Measurements from ENCODE around the gene DDR1.

Gene DDR1

DNA sequence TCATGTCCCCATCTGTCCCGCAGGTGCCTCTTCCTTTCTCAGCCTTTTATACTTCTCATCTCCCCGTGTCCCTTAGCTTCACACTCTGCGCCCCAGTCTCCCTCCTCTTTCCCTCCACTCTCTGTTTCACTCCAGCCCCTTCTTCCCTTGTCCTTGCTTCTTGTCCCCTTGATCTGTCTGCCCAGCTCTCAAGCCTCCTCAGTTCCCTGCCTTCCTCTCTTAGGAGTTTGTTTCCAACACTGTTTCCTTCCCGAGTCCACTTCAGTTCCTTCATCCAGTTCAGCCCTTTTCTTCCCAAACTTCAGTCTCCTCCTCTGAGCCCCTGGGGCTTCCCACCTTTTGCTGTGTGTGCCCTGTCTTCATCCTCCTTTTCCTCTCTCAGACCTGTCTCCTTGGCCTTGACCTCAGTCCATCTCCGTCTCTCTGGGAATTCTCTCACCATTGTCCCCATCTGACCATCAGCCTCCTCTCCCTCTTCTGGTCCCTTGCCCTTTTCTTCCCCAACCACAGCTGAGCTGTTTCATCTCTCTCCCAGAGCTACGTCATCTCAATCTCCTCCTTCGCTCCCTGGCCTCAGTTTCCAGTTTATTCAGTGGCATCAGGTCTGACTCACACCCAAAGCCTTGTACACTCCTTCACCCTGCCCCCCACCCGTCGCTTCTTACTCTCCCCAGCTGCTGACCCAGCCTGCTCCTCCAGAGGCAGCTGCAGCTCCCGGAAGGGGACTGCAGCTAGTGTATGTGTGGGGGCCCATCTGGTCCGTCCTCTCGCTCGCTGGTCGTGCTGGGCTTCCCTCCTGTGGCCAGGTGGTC is 2.7 kb upstream of the DDR1 start:
- no peak for FAIRE-seq

DNA sequence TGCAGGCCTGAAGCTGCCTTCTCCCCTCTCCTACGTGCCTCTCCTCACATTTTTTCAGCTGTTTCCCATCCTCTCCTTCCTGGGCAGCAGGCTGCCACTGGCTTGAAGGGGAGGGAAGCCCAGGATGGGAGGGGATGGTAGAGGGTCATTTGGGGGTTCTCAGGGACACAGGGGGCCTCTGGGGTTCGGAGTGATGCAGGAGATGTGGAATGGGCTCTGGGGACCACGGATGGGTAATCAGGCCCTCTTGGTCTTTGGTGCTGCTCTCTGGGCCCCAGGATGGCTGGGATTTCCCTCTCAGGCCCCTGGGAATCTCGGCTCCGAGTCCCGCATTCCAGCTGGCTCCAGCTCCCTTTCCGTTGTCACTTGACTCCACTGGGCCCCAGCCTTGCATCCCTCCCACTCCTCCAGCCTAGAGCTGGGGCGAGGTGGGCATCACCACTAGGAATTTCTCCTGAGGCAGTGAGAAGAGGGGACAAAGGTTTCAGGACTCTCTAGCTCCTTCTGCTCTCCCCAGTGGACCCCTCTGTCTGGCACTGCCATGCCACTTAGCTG is 2.0 kb upstream of the DDR1 start:
- FAIRE-seq, result no peak

DNA sequence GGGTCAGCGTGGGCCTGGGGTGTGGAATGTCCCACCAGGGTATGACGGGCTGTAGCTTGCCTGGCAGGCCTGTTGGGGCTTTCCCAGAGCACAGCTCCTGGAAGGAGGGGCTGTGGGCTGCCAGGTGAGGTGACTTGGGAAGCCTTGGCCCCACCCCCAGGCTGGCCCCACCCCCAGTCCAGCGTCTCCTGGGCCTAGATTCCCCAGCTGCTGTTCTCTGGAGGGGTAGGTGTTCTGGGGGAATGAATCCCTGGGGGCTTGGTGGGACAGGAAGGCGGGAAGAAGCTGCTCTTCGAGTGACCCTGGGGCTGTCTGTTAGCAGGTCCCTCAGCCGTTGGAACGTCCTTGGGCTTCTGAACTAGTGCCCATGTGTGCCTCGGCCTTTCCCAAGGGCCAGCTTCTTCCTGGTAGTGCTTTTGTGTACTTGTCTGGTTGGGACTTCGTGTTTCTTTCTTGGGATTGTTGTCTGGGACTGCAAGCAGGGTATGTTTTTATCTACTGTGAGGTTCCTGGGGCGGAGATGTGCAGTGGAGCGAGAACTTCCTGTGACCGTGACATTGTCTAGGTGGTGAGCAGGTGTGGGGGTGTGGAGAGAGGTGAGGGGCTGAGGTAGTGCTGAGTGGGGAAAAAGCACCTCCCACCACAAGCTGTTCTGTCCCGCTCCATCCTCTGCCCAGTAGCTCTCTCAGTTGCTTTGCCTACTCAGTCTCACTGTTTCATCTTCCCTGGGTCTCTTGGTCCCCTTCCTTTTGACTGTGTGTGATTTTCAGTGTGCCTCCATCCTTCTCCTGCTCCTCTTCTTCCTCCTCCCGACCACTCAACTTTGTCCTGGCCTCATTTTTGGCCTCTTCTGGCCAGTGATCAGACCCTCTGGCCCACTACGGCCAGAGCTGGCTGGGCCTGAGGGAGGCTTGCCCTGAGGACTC is 1.3 kb upstream of the DDR1 start:
- FAIRE-seq, result no peak

DNA sequence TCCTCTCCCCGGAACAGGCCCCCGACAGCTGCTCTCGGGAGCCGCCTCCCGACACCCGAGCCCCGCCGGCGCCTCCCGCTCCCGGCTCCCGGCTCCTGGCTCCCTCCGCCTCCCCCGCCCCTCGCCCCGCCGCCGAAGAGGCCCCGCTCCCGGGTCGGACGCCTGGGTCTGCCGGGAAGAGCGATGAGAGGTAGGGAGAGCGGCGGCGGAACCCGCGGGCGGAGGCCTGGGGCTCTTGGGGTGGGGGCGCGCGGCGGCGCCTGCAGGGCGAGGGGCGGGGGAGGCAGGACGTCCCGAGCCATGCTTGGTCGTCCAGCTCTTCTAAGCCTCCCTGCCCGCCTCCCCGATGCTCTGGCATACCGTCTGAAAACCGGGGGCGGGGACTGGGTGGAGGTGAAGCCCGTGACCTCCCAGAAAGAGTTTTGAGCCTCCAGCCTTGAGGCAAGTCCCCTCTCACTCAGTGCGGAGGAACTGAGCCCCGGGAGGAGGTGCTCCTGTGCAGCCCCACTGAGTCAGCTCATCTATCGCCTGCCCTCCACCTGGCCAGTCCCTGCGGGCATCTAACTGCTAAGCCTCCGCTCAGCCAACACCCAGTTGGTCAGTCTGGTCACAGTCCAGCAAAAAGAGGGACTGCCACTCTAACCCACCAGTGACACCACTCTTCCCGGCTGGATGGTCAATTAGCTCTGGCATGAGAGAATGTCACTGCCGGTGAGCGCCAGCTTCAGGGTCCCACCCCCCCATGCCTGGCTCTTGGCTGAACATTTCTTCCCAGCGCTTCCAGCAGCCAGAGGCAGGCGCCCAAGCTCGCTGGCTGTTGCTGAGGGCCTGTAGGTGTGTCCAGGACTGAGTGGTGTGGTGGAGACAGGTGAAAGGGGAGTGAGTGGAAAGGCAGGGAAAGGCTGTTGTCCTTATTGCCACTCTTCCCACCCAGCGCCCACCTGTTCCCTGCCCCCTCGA is 482 bp downstream of the DDR1 start:
- no peak for FAIRE-seq

DNA sequence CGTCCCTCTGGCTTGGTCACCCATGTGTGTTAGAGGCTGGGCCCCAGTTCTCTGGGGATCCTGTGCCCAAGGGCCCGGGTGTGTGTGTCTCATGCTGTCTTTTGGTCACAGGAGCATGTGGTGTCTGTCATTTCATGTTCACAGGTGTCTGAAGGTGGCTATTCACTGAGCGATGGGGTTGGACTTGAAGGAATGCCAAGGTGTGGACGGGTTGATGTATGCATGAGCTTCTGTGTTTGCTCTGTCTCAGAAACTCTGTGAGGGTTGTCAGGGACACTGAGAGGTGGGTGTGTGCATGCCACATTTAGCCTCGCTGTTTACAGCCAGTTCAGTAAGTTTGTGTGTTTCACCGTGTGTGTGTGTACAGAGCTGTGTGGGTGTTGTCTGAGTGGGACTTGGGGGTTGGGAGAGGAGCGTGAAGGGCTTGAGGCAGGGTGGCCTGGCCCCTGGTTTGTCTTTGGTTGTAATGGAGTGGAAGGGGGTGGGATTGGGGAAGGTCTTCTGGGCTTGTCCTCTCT is 1.2 kb downstream of the DDR1 start:
- no peak for FAIRE-seq

DNA sequence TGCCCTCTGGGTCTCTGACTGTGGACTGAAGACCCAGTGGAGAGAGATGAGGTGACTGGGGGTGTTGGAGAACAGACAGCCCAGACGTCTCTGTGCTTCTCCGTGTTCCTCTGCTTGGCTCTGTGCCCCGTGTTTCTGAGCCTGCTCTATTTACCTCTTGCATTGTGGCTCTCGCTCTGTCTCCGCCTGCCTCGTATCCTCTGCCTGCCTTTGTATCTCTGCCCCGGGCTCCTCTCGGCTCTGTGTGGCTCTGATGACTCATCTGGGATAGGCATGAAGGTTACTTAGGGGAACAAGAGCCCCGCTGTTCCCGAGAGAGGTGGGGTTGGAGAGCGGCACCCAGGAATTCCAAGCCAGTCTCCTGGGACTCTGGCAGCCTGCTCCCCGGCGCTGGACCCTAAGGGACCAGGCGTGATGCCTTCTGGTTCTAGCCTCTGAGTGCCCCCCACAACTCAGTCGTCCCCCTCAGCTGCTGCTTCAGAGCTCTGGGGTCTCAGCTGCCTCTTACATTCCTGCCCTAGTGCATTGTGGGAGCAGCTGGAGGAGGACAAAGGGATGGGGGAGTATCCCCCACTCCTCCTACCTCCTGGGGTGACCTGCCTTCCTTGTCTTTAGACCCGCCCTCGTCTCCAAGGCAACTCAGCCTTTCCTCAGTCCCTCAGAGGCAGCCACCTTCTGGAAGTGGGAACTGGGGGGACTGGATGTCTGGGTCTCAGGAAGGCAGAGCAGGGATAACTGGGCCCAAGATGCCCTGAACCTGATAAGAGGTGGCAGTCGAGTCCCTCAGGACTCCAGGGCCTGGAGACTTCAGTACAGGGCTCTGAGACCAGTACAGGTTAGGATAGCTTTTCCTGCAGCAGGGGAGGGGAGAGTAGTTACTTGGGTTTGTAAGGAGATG is 1.9 kb downstream of the DDR1 start:
- no peak for FAIRE-seq

DNA sequence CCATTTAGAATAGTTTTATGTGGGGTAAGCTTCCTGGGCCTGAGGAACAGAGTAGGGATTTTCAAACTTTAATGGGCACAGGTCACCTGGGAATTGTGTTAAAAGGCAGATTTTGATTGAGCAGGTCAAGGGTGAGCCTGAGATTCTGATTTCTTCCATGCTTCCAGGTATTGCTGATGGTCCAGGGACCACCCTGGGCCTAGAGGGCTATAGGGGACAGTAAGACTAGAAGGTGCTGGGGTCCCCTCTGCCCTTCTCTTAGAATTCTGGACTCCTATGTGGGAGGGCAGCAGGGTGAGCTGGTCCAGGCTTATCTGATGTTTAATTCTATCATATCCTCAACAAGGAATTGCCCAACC is 2.6 kb downstream of the DDR1 start:
- FAIRE-seq, result no peak

DNA sequence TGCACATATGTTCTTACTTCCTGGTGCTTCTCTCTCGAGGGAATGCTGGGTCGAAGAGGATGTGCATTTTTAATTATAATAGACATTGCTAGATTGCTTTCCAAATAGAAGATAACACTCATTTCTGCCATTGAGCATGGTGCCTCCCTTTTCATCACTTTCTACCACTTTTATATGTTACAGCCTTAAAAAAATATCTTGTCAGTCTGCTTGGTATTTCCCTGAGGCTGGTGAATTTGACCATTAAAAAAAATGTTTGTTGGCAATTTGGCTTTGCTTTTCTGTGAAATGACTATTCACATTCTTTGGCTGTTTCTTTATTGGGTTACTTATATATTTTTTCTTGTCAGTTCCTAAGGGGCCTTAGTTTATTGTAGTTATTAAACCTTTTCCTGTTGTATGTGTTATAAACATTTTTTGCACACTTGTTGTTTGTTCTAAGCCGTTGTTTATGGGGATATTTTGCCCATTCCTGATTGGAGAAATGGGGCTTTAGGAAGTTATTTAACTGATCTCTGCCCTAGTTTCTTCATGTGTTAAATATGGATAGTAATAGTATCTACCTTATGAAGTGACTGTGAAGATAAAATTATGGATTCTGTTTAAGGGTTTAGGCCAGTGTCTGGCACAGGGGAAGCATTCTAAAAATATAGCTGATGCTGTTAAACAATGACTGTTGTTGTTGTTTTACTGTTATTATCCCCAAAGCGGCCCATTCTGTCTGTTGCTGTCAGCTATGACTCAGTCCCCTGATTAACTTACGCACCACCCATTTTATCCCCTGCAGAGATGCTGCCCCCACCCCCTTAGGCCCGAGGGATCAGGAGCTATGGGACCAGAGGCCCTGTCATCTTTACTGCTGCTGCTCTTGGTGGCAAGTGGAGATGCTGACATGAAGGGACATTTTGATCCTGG is 3.8 kb downstream of the DDR1 start:
- FAIRE-seq, result no peak

DNA sequence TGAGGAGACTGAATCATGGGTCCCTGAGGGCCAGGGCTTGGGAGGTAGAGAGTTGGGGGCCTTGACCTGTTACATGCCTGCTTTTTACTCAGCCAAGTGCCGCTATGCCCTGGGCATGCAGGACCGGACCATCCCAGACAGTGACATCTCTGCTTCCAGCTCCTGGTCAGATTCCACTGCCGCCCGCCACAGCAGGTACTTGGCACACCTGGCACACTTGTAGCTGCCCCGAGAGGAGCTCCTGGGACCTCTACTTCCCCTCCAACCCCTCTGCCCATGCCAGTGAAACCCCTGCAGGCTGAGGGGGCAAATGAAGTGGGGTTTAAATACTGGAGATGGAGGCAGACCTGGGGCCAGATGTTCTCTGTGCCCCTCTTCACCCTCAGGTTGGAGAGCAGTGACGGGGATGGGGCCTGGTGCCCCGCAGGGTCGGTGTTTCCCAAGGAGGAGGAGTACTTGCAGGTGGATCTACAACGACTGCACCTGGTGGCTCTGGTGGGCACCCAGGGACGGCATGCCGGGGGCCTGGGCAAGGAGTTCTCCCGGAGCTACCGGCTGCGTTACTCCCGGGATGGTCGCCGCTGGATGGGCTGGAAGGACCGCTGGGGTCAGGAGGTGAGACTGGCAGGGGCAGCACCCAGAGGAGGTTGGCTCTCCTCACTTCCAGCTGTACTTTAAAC is 4.6 kb downstream of the DDR1 start:
- no peak for FAIRE-seq

DNA sequence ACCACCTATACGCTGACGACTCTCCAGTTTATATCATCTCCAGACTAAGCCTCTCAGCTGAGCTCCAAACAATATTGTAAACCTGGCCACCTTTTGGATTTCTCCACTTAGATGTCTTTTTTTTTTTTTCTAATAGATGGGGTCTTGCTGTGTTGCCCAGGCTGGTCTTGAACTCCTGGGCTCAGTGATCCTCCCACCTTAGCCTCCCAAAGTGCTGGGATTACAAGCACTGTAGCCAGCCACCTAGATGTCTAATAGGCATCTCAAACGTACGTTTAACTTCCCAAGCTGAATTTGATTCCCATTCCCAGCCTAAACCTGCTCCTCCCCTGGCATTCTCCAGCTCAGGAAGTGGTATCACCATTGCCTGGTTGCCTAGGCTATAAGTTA is 5.2 kb downstream of the DDR1 start:
- no peak for FAIRE-seq

DNA sequence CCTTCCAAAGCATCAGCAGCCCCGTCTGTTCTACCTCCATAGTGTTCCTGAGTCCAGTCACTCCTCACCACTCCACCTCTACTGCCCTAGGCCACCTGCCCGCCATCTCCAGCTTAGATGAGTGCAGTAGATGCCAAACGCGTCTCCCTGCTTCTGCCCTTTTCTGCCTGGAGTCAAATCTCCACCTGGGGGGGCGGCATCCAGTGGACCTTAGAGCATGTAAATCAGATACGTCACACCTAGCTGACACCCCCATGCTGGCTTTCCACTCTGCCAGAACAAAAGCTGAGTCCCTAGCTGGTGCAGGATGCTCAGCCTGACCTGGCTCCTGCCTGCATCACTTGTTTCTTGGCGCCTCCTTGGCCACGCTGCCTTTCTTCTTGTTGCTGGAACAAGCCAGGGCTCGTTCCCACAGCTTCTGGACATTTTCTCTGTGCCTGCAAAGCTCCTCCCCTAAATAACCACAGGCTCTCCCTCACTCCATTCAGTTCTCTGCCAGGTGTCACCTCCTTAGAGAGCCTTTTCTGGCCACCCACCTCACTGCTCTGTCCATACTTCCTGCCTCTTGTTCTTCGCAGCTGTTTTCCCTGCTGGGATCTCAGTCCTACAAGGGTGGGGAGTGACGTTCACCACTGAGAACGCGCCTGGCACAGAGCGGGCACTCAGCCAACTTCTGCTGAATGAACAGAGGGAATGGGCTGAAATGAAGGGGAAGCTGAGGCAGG is 5.8 kb downstream of the DDR1 start:
- FAIRE-seq, result no peak

DNA sequence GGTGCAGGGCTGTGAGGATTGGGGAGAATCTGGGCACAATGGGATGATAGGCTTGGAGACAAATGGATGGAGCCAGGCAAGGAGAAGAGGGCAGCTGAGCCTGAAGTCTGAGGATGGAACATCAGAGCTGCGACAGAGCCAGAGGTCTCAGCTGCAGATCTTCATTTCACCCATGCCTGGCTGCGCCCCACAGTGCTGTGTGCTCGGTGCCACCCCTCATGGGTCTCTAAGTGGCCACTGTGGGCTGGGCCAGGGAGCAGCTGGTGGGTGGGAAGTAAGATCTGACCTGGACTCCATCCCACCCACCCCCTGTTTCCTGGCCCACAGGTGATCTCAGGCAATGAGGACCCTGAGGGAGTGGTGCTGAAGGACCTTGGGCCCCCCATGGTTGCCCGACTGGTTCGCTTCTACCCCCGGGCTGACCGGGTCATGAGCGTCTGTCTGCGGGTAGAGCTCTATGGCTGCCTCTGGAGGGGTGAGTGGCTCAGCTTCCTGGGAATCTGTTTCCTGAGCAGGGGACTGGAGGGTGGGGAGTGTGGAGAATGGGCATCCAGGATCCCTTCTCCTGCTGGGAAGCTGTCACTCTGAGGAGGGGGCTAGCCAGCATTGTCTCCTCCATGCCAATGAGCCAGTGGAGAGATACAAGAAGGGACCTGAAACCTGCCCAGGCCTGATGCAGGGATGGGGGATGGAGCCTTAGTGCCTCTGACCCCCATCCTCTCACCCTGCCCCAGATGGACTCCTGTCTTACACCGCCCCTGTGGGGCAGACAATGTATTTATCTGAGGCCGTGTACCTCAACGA is 6.5 kb downstream of the DDR1 start:
- FAIRE-seq, result no peak

DNA sequence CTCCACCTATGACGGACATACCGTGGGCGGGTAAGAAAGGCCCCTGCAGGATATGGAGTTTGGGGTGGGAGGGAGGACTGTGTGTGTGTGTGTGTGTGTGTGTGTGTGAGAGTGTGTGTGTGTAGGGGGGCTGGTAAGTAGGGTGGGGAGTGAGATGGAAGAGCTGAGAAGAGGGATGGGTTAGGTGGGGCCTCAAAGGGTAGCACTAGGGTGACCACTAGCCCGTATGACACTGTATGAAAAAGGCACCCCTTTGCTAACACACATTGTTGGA is 7.1 kb downstream of the DDR1 start:
- no peak for FAIRE-seq

DNA sequence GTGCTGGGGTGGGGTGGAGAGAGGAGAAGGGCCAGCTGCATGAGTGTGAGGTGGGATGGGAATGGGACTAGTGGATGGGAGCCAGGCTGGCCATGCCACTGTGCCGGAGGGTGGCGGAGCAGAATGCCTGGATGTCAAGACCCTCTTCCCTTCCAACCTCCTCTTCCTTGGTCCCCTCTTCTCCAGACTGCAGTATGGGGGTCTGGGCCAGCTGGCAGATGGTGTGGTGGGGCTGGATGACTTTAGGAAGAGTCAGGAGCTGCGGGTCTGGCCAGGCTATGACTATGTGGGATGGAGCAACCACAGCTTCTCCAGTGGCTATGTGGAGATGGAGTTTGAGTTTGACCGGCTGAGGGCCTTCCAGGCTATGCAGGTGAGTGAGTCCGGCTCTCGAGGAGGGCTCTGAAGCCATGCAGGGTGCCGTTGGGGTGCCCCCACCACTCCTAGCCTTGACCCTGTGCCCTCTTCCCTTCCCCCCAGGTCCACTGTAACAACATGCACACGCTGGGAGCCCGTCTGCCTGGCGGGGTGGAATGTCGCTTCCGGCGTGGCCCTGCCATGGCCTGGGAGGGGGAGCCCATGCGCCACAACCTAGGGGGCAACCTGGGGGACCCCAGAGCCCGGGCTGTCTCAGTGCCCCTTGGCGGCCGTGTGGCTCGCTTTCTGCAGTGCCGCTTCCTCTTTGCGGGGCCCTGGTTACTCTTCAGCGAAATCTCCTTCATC is 7.7 kb downstream of the DDR1 start:
- FAIRE-seq, result no peak

DNA sequence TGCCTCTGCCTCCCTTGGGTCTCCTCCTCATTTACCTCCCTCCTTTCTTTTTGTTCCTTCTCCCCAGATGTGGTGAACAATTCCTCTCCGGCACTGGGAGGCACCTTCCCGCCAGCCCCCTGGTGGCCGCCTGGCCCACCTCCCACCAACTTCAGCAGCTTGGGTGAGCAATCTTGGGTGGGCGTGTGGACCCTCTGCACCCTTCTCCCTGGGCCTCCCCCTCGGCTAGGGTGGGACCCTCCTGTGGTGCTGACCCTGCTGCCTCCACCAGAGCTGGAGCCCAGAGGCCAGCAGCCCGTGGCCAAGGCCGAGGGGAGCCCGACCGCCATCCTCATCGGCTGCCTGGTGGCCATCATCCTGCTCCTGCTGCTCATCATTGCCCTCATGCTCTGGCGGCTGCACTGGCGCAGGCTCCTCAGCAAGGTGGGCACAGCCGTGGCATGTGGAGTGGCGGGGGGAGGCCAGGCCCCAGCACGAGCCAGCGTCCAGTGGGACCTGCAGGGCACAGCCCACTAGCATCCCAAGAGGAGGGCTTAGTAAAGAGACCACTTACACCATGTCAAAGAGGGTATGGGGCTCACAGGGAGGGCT is 8.8 kb downstream of the DDR1 start:
- no peak for FAIRE-seq

DNA sequence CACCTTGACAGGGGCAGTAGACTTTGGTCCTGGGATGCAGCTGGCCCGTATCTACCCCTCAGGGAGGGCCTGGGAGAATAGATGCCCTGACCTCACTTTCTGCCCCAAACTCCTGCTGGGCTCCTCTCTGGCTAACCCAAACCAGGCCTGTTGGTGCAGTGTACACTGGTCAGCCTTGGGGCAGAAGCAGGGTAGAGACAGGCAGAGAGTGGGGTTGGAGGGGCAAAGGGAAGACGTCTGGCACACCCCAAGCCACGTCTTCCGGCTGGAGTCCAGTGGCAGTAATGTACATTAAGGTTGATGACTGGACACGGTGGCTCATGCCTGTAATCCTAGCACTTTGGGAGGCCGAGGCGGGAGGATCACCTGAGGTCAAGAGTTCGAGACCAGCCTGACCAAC is 9.3 kb downstream of the DDR1 start:
- FAIRE-seq, result no peak

DNA sequence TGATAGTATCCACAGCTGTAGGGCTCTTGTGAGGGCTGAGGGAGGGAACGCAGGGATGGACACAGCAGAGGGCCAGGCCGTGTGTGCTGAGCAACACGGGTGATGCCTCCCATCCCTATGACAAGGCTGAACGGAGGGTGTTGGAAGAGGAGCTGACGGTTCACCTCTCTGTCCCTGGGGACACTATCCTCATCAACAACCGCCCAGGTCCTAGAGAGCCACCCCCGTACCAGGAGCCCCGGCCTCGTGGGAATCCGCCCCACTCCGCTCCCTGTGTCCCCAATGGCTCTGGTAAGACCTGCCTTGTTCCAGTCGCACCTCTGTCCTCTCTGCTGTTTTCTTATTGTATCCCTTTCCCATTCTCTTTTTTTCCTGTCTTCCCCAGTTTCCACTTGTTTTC is 10.1 kb downstream of the DDR1 start:
- FAIRE-seq, result no peak
